Mucosa of rectum (tissue), 2 donors: ENCODE results near the gene SFXN2.
"Not testable (repeated sequence)": the region's sequence is repeated elsewhere in the genome, so short reads cannot be mapped to it uniquely, and the experiment has no call there.

Source experiments
- H3K27ac ChIP-seq, 2 donors: one replicate each; pipeline ENCODE4 v1.7.0; 2013; ENCODE audit warnings: inconsistent platforms in 2 of 2, low read depth in 2 of 2, low read length in 2 of 2
- H3K27me3 ChIP-seq, 2 donors: one replicate each; pipeline ENCODE4 v1.7.0; 2013; ENCODE audit warnings: low read length in 2 of 2; ENCODE audit not compliant: control insufficient read depth in 2 of 2, insufficient read depth in 2 of 2
- H3K36me3 ChIP-seq, 2 donors: one replicate each; pipeline ENCODE4 v1.7.0; 2013; ENCODE audit warnings: low read length in 2 of 2; ENCODE audit not compliant: control insufficient read depth in 2 of 2, insufficient read depth in 2 of 2
- H3K4me1 ChIP-seq, 2 donors: one replicate each; pipeline ENCODE4 v1.7.0; 2013; ENCODE audit warnings: low read length in 2 of 2, mild to moderate bottlenecking in 1 of 2; ENCODE audit not compliant: control insufficient read depth in 2 of 2, insufficient read depth in 2 of 2
- H3K4me3 ChIP-seq, 2 donors: one replicate each; pipeline ENCODE4 v1.7.0; 2013; ENCODE audit warnings: low read length in 2 of 2
- H3K9ac ChIP-seq, 2 donors: one replicate each; pipeline ENCODE4 v1.7.0; 2013; ENCODE audit warnings: low read length in 2 of 2, low read depth in 1 of 2, mild to moderate bottlenecking in 1 of 2
- H3K9me3 ChIP-seq, 2 donors: one replicate each; pipeline ENCODE4 v1.7.0; 2013; ENCODE audit warnings: low read length in 2 of 2; ENCODE audit not compliant: control insufficient read depth in 2 of 2
- donor health status: healthy.
- donor health status: Normal muscosa, but diverticular disease.

Gene SFXN2

DNA sequence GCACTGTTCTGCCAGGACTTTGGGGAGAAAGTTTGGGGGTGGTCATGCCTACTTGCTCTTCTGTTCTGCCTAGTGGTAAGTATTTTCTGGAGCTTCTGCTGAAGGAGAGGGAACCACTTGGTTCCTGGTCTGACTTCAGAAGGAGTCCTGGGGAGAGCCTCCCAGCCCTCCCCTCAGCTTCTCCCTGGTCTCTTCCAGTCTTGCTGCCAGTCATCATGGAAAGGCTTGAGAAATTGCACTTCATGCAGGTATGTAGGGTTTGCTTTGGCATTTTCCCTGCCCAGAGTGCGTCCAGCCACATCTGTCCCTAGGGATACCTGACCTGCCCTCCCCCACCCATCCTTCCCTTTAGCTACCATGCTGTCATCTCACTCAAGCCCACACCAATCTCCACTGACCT, 18.2 kb downstream of the SFXN2 start:
- no peak overlapping the region for H3K9ac ChIP-seq
- H3K27ac ChIP-seq = no peak overlapping the region
- H3K4me1 ChIP-seq = no peaks in the 10 kb centered on the region
- H3K36me3 ChIP-seq = peaks cover 5 to 21% of the 10 kb centered on the region in 2 donors
- H3K9me3 ChIP-seq = no peaks in the 10 kb centered on the region
- no peaks in the 10 kb centered on the region for H3K27me3 ChIP-seq
- no peak overlapping the region for H3K4me3 ChIP-seq

DNA sequence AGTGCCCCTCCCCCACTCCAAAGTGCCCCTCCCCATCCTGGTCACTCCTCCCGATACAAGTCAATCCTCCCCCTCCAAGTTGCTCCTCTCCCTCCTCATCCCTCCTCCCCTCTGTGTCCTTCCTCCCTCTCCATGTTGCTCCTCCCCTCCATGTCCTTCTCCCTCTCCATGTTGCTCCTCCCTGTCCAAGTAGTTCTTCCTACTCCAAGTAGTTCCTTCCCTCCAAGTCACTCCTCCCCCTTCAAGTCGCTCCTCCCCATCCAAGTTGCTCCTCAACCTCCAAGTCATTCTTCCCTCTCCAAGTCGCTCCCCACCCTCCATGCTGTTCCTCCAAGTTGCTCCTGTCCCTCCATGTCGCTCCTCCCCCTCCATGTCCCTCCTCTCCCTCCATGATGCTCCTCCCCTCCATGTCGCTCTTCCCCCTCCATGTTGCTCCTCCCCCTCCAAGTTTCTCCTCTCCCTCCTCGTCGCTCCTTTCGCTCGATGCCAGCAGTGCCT, 20.7 kb downstream of the SFXN2 start:
- Histone ChIP-seq H3K27ac (no peak overlapping the region), H3K36me3 (peaks cover 6 to 18% of the 10 kb centered on the region in 2 donors), H3K9me3 (no peaks in the 10 kb centered on the region), H3K9ac (no peak overlapping the region), H3K4me1 (no peaks in the 10 kb centered on the region), H3K27me3 (no peaks in the 10 kb centered on the region), H3K4me3 (no peak overlapping the region)

- H3K4me3 ChIP-seq = no peak overlapping the region
- peaks cover 6 to 10% of the 10 kb centered on the region in 2 donors for H3K36me3 ChIP-seq
- no peaks in the 10 kb centered on the region for H3K27me3 ChIP-seq
- H3K9ac ChIP-seq = peak overlapping the region in 1 of 2 donors; percentile 17
- H3K4me1 ChIP-seq = peaks cover 3 to 4% of the 10 kb centered on the region in 2 donors
- no peaks in the 10 kb centered on the region for H3K9me3 ChIP-seq
- H3K27ac ChIP-seq = no peak overlapping the region
These were observed 24.3 kb downstream of the SFXN2 start for GRCh38 chr10:102738692-102739121.

DNA sequence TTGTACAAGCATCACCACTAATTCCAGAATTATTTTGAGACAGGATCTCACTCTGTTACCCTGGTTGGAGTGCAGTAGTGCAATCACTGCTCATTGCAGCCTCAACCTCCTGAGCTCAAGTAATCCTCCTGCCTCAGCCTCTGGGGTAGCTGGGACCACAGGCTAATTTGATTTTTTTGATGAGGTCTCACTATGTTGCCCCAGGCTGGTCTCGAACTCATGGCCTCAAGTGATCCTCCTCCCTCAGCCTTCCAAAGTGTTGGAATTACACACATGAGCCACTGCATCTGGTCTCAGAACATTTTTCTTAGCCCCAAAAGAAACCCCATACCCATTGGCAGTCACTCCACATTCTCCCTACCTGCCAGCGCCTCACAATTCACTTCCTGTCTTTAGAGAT, 25.8 kb downstream of the SFXN2 start:
- H3K27me3 ChIP-seq = no peaks in the 10 kb centered on the region
- H3K36me3 ChIP-seq = peaks cover 5 to 6% of the 10 kb centered on the region in 2 donors
- H3K9ac ChIP-seq = no peak overlapping the region
- no peaks in the 10 kb centered on the region for H3K9me3 ChIP-seq
- H3K4me1 ChIP-seq = peaks cover 10 to 11% of the 10 kb centered on the region in 2 donors
- H3K27ac ChIP-seq = no peak overlapping the region
- no peak overlapping the region for H3K4me3 ChIP-seq

DNA sequence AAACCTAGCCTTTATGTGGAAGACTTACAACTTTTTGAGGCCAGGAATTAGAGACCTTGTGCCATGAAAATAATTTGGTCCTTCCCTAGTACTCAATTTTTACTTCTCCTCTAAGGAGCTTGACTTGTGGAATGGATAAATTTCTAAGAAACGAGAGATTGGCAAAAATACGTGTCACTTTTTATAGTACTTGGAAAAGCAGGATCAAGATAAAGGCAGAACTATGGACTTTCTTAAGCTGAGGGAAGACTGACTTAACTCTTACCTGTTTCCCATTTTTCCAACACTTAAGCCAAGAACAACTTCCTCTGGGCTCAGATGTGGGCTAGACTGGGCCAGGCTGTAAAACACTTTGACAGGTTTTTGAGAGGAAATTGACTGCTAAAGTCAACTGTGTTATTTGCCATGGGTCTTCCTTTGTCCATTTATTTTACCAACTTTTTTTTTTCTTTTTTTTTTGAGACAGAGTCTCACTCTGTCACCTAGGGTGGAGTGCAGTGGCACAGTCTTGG, 27.3 kb downstream of the SFXN2 start:
- Histone ChIP-seq H3K9ac (no peak overlapping the region), H3K9me3 (no peaks in the 10 kb centered on the region), H3K4me3 (no peak overlapping the region), H3K36me3 (peaks cover 4 to 6% of the 10 kb centered on the region in 2 donors), H3K4me1 (peaks cover 11 to 18% of the 10 kb centered on the region in 2 donors), H3K27ac (no peak overlapping the region), H3K27me3 (no peaks in the 10 kb centered on the region)

GRCh38 chr10:102742313-102742712, 27.9 kb downstream of the SFXN2 start:
- H3K27me3 ChIP-seq = not testable (repeated sequence)

DNA sequence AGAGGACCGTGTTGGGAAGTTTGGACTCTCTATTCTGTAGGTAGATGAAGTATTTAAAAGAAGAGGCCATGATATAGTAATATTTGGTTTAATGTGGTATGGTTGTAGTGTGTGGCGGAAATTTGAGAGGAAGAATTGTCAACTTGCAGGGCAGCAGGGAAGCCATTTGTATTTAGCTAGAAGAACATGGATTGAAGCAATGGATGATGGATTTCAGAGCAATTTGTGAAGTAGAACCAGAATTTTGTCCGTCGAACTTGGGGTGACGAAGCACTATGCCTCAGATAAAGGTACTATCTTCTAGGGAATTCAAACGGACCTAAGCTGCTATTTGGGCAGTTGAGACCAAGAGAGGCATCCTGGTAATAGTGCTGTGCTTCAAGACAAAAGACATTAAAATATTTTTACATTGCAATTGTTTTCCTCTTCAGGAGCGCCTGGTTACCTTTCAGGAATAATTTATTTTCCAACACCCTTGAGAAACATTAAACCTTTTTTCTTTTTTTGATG, 28.7 kb downstream of the SFXN2 start:
- Histone ChIP-seq H3K4me1 (peaks cover 11 to 18% of the 10 kb centered on the region in 2 donors), H3K27me3 (no peaks in the 10 kb centered on the region), H3K36me3 (no peaks in the 10 kb centered on the region), H3K9ac (peak overlapping the region in 1 of 2 donors; percentile 8), H3K4me3 (peak overlapping the region; percentile 51 to 100), H3K27ac (no peak overlapping the region), H3K9me3 (no peaks in the 10 kb centered on the region)

More at GRCh38 chr10:102742313-102742712, 27.9 kb downstream of the SFXN2 start:
- not testable (repeated sequence) for H3K9ac ChIP-seq, H3K36me3 ChIP-seq, H3K4me3 ChIP-seq, H3K27ac ChIP-seq, H3K9me3 ChIP-seq
- peaks cover 11 to 18% of the 10 kb centered on the region in 2 donors for H3K4me1 ChIP-seq

GRCh38 chr10:102743588-102744373, 29.3 kb downstream of the SFXN2 start, which contains the start of gene WBP1L:
Gene WBP1L (plus strand): TSS chr10:102743948. CDS start chr10:102744054, 106 bp downstream.
- no peaks in the 10 kb centered on the region for H3K36me3 ChIP-seq
- peak within 1 kb of the TSS; percentile 91 to 96 for H3K9ac ChIP-seq
- no peaks in the 10 kb centered on the region for H3K9me3 ChIP-seq
- no peaks in the 10 kb centered on the region for H3K27me3 ChIP-seq
- peaks cover 11 to 18% of the 10 kb centered on the region in 2 donors for H3K4me1 ChIP-seq
- H3K27ac ChIP-seq = peak within 1 kb of the TSS; percentile 70 to 83
- H3K4me3 ChIP-seq = peak within 1 kb of the TSS; percentile 75 to 100

- Histone ChIP-seq H3K4me3 (peak overlapping the region; percentile 75 to 100), H3K4me1 (peaks cover 11 to 18% of the 10 kb centered on the region in 2 donors), H3K9me3 (no peaks in the 10 kb centered on the region), H3K9ac (peak overlapping the region; percentile 91 to 96), H3K36me3 (no peaks in the 10 kb centered on the region), H3K27me3 (no peaks in the 10 kb centered on the region), H3K27ac (peak overlapping the region; percentile 70 to 83)
These were observed 30.1 kb downstream of the SFXN2 start for GRCh38 chr10:102744374-102745051.
